LHCN-M2 (cell line): ENCODE data around the gene PRSS38. TPM values are rescaled to one million over a fixed set of nuclear protein-coding genes. Genes with fewer than 3 reads are reported as not detected.

ENCODE experiments used
- DNase-seq: peaks from one replicate; pipeline ENCODE4 v3.0.0-alpha.2; 2012; ENCODE audit warnings: low read depth
- total RNA-seq: library from RNA; depleted of rRNA; stranded (reverse); fragments of >200 nt; gene quantifications from 2 replicates; pipeline ENCODE4 v1.2.3, GENCODE V29; 2014

Gene PRSS38
- total RNA-seq, 1 experiment from 2014 or later, result not detected

- no peak for DNase-seq
These were observed 69.7 kb downstream of the PRSS38 start for GRCh38 chr1:227885135-227885647.

GRCh38 chr1:227885648-227886502 lies 70.4 kb downstream of the PRSS38 start:
- DNase-seq, result peak; percentile 37

DNA sequence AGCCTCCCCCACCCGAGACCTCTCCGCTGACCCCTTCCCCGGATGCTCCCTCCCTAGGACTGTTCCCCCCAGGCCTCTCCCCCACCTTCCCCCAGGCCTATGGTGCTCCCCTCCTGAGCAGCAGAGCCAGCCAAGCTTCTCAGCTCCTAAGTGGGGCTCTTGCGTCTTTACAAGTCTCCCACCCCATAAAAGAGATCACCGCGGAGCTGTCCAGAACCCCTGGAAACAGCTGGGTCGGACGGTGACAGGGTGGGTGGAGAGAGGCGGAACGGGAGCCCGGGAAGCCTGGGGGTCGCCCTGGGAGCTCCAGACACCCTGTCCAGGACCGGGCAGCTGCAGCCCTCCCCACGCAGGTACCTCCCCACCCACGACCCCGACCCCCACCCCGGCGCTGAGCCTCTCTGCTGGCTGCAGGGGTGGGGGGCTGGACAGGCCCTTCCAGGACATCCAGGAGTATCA lies 71.1 kb downstream of the PRSS38 start:
- DNase-seq, result no peak

DNA sequence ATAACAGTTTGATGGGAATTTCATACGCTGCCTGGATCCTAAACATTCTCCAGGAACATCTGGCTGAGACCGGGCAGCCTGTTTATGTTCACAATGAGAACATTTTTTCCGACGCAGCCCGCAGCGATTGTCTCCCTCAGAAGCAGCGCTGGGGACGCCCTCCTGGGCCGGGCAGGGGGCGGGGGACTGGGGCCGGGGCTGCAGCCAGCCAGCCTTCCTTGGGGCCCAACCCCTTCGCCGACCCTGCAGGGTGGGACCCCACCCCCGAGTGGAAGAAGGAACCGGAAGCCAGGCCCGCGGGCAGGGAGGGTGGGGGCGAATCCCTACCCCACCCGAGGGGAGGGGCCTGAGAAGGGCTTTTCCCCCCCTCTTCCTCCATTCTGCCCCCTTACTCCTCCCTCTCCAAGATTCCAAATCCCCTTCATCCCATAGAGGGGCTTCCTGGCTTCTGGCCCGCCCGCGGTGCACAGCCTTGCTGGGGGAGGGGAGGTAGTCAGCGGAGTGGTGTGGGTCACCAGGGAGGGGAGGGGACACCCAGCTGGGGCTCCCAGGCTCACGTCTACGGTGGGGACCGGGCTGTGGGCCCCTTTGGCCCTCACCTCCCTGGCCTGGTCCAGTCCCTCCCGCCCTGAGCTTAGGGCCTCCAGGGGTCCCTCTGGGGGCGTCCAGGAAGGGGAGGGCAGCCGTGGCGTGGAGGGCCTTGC lies 71.7 kb downstream of the PRSS38 start:
- no peak for DNase-seq

DNA sequence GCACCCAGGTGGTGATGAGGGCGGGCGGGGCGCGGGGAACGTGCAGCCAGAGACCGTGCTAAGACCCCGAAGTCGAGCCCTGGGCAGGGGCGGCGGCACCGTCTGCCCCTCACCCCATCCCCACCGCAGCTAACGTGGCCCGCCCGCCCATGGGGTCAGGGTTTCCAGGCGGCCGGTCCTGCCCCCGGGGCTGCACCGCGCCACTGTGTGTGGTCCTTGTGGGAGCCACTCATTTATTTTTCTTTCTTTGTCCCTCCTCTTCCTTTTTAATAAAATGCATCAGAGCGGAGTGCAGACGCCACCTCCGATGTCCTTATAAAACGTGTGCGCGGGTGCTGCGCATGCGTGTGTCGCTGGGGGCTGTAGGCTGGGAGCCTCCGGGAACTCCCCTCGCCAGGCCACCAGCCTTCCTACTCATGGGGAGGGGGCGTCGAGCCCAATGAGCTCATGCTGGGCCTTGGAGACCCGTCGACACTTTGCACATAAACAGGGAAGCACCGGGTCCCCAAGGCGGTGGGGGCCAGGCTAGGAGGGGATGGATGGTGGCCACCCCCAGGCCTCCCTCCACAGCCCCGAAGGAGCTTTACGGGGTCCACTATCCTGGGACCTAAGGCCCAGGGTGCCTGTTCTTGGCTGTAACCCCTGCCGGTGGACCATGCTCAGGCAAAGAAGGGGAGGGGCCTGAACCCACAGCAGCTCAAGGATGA lies 72.4 kb downstream of the PRSS38 start:
- DNase-seq, result no peak

- DNase-seq, result no peak
These were observed 73.0 kb downstream of the PRSS38 start for GRCh38 chr1:227888404-227889046.

DNA sequence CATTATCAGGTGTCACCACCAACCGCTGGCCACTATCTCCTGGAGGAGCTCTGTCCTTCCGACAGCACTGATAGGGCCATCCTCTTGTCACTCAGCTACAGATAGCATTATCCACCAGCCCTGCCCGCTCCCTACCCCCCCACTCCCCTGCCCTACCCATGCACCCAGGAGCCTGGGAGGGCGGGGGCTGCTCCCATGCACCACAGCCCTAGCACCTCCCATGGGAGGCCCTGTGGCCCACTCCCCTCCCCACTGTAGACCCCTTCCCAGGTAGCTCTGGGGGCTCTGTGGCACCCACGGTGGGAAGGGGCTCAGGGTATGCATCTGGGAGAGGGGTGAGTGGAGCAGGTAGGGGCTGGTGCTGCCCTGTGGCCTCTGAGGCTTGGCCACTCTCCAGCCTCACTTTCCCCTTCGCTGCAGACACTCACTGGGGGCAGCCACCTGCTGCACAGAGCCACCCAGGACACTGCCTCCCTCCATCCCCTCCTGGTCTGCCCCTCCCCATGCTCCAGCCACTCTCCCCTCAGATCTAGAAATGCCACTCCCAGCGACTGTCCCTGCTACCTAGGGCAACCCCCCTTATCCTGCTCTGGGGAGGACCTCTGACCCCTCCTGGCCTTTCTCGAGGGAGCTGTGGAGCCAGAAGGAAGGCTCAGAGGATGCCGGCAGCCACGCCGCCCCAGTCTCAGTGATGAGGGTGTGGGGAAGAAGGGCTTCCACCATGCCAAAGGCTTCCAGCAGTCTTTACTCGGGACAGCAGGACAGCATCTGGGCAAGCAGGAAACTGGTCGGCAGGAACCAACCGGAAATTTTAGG lies 73.8 kb downstream of the PRSS38 start:
- DNase-seq, result no peak

- no peak for DNase-seq
These were observed 74.5 kb downstream of the PRSS38 start for GRCh38 chr1:227889863-227890405.

DNA sequence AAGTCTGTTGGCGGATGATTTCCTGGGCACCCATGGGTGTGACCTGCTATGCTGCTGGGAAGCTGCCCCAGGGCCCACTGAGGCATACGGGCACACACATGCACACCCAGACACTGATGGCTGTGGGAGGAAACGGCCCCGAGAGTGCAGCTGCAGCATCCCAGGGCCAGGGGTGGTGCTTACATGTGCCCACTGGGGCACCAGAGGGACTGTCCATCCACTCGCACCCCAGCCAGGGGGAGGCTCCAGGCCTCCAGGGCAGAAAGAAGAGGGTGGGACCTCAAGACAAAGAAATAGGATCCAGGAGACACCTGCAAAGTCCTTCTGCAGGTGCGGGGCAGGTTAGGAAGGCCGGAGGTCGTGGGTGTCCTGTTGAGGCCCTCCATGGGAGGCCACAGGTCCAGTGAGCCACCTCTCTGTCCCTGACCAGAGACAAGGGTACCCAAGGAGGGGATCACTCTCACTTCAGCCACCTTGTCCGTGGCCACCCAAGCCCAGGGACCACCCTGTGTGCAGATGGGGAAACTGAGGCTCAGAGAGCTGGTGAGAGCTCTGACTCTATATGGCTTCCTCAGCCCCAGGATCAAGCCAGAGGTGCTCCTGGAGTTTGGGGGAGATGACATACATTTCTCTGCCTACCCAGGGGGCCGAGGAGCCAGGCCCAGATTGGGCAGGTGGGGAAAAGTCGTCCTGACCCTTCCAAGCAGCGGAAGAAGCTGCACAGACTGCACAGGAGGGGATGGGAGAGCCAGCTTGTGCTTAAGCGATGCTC lies 75.2 kb downstream of the PRSS38 start:
- no peak for DNase-seq

GRCh38 chr1:227891223-227891954 lies 75.9 kb downstream of the PRSS38 start:
- DNase-seq, result no peak

DNA sequence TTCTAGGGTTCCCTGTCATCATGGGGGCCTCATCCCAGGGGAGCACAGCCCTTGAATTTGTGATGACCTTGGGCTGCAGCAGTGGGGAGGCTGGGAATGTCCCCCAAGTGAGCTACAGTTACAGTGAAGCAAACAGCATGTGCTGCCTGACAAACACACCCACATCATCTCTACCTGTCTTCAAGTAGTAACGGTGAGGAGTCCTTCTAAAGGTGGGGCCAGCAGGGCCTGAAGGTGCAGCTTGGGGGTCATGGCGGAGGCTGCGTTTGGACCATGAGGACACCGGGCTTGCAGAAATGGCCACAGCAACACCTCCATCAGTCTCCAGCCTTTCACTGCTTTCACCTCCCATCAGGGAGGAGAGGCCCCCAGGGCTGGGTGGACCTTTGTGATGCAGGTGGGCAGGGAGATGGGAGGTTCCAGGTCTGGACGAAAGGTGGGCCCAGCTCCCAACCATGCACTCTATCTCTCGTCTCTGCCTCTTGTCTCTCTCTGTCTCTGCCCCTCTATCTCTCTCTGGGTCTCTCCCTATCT lies 76.5 kb downstream of the PRSS38 start:
- DNase-seq, result no peak

DNA sequence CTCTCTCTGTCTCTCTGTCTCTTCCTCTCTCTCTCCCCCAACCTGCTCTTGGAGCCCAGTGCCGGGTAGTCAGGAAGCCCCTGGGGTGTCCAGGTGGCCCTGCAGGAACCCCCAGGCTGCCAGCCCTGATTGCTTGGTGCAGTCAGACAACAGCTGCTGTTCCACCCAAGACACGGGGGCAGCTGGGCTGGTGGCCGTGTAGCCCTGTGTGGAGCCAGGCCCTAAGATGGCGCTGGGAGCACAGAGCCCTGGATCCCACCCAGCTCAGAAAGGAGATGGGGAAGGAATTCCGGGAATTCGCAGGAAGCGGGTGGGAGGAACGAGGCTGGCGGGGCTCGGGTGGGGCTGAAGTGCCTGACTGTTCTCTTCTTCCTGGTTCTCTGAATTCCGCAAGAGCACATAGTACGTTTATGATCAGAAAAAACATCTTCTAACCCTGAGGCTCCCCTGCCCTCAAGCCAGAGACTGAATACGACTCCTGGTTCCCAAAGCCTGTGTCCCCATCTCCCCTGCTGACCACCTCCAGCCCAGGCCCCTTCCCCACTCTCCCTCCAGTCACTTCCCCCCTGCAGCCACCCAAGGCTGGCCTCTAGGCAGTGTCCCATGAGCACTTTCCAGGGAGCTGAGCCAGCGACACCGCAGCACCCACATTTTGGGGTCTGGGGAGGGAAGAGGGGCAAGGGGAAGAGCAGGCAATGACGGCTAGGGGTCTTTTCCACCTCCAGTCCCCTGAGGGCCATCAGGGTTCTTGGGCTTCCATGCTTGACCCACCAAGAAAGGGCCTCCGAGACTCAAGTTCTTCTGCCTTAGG lies 77.2 kb downstream of the PRSS38 start:
- no peak for DNase-seq

DNA sequence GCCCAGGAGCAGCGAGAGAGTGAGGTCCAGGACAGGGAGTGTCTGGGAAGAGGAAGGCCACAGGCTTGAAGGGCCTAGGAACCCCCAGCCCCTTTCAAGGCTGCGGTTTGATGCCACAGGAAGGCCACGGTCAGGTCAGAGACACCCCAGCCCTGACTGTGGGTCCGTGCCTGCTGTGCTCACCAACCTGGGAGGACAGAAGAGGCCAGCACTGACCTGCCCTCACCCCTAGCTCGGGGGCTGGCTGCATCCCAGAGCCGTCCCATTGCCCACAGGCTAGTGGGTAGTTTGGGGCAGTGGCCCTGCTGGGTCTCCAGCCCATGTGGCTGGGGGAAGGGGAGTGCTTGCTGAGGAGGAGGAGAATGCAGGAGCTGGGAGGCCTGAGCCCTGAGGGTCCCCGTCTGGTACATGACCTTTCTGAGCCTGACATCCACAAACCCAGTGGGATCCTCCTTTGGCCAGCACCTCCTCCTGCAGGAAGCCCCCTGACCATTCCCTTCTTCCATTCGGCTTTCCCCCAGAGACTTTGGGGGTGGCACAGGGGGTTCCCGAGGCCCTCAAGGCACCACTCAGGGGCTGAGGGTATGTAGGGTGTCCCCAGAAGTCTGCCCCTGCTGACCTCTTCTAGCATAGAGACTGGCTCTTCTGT lies 77.9 kb downstream of the PRSS38 start:
- no peak for DNase-seq

DNA sequence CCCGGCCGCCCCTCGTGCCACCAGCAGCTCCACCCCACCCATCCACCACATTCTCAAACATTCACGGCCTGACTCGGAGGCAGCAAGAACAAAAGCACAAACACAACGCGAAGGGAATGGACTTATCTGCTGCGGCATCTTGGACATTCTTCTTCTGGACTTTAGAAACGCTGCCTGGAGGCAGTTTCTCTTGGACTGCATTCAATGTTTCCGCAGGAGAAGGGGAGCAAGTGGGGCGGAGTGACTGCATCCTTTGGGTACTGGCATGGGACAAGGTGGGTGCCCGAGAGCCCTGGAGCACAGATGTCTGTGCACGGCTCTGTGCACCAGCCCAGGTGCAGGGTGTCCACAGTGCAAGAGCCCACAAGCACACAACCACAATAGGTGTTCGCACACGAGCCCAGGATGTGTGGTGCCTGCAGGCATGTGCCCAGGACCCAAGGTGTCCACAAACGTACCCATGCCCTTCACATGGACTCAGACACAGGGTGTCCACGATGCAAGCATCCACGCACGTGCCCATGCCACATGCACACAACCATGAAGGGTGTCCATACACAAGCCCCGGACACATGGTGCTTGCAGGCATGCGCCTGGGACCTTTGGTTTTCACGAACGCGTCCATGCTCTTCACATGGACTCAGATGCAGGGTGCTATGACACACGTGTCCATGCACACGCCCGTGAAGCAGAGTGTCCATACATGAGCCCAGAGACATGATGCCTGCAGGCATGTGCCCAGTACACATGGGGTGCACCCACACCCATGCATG lies 78.7 kb downstream of the PRSS38 start:
- DNase-seq, result no peak

GRCh38 chr1:227894831-227895451 lies 79.5 kb downstream of the PRSS38 start:
- no peak for DNase-seq
